Lower leg skin (tissue), 4 donors: ENCODE results near the gene DIO1. TPM values are rescaled to one million over a fixed set of nuclear protein-coding genes. Genes with fewer than 3 reads are reported as not detected.
A peak's percentile ranks its signal among the peaks of the same experiment; 100 is the strongest.

Experiments
- DNase-seq, 2 donors: peaks; one replicate each; pipeline ENCODE4 v3.0.0-alpha.2; 2019; ENCODE audit warnings: low spot score in 2 of 2
- H3K4me3 ChIP-seq: fragments of 200-600 bp; sonication (generic); 2 replicates; pipeline ENCODE4 v1.5.1; 2017; ENCODE audit warnings: mild to moderate bottlenecking, low read depth; ENCODE audit not compliant: poor library complexity, severe bottlenecking
- CTCF ChIP-seq, 3 donors: fragments of 450-650 bp; IDR thresholded peaks; one replicate each; pipeline ENCODE4 v1.5.1; 2016; ENCODE audit warnings: antibody characterized with exemption in 3 of 3, mild to moderate bottlenecking in 3 of 3, moderate library complexity in 2 of 3
- POLR2A ChIP-seq, 2 donors: fragments of 450-650 bp; IDR thresholded peaks; one replicate each; pipeline ENCODE4 v1.6.1; 2016 to 2017; ENCODE audit warnings: antibody characterized with exemption in 2 of 2, mild to moderate bottlenecking in 1 of 2, moderate library complexity in 1 of 2
- WGBS, 2 donors: methylation state at CpG; one replicate each; pipeline ENCODE4 v1.1.5; 2018; 5-methylcytosine and 5-hydroxymethylcytosine counted together
- intact Hi-C: fragments of 100-400 bp; cut with DNase I; formaldehyde crosslinking; loops from one replicate; pipeline ENCODE4 v1.15.0; 2023; ENCODE audit warnings: low total_unique reads
- total RNA-seq, 4 donors: library from RNA; depleted of rRNA; stranded (reverse); fragments of >200 nt; gene quantifications; one replicate each; pipeline ENCODE4 v1.1.0, GENCODE V29; 2016

Gene DIO1
- total RNA-seq, 4 donors from 2014 or later: not detected

- peak overlapping the region; percentile 66 for H3K4me3 ChIP-seq
- DNase-seq: no peak
- TF ChIP-seq POLR2A (IDR thresholded peaks at IDR 0.05) (no peak), CTCF (IDR thresholded peaks at IDR 0.05) (no peak)
- WGBS, 2 donors: 0 to 3% methylated on average over 16 of the region's 16 CpGs
- intact Hi-C loops: no loop called here
Observed at GRCh38 chr1:53945183-53945432, 51.1 kb downstream of the DIO1 start.

- no peak for TF ChIP-seq CTCF (IDR thresholded peaks at IDR 0.05)
- peak in 1 of 2 donors; percentile 18 for TF ChIP-seq POLR2A (IDR thresholded peaks at IDR 0.05)
- DNase-seq: peak; percentile 96 to 100
- WGBS, 2 donors: 0 to 1% methylated on average over 32 to 47 of the region's 90 CpGs
- intact Hi-C loops: no loop called here
- peak within 1 kb of the TSS; percentile 66 for H3K4me3 ChIP-seq
Observed at GRCh38 chr1:53945433-53946251, 51.7 kb downstream of the DIO1 start, which contains the start of gene IFT25. Gene IFT25 (minus strand): TSS chr1:53945699. CDS start chr1:53940082, 5,617 bp downstream.

GRCh38 chr1:53946252-53947171, 52.5 kb downstream of the DIO1 start, which contains the start of gene LRRC42:
Gene LRRC42 (plus strand): TSS chr1:53946350. CDS start chr1:53952000, 5,650 bp downstream.
- intact Hi-C loops: no loop called here
- TF ChIP-seq POLR2A (IDR thresholded peaks at IDR 0.05): no peak
- TF ChIP-seq CTCF (IDR thresholded peaks at IDR 0.05): no peak
- WGBS, 2 donors: 2% methylated on average over 31 to 58 of the region's 58 CpGs
- peak within 1 kb of the TSS; percentile 66 for H3K4me3 ChIP-seq
- DNase-seq: peak in 1 of 2 donors; percentile 37

- 35 to 47% methylated on average over 6 of the region's 6 CpGs for WGBS, 2 donors
- H3K4me3 ChIP-seq: no peak overlapping the region
- DNase-seq: no peak
- intact Hi-C loops: no loop called here
- no peak for TF ChIP-seq CTCF (IDR thresholded peaks at IDR 0.05)
- TF ChIP-seq POLR2A (IDR thresholded peaks at IDR 0.05): no peak
Observed at GRCh38 chr1:53947172-53947907, 53.4 kb downstream of the DIO1 start.

GRCh38 chr1:53948291-53948690, 54.3 kb downstream of the DIO1 start:
- H3K4me3 ChIP-seq: no peak overlapping the region
- no peak for DNase-seq
- TF ChIP-seq POLR2A (IDR thresholded peaks at IDR 0.05): no peak
- TF ChIP-seq CTCF (IDR thresholded peaks at IDR 0.05): no peak
- intact Hi-C loops: no loop called here
- 71 to 85% methylated on average over 5 of the region's 5 CpGs for WGBS, 2 donors
